IPS-NIHi7 (cell line): ENCODE data around the gene ZNF407.
"Not testable (repeated sequence)": the region's sequence is repeated elsewhere in the genome, so short reads cannot be mapped to it uniquely, and the experiment has no call there.

Experiments used
- DNase-seq: peaks from one replicate; pipeline ENCODE4 v3.0.0; 2012; ENCODE audit warnings: mixed read lengths; ENCODE audit errors: extremely low spot score

Gene ZNF407

DNA sequence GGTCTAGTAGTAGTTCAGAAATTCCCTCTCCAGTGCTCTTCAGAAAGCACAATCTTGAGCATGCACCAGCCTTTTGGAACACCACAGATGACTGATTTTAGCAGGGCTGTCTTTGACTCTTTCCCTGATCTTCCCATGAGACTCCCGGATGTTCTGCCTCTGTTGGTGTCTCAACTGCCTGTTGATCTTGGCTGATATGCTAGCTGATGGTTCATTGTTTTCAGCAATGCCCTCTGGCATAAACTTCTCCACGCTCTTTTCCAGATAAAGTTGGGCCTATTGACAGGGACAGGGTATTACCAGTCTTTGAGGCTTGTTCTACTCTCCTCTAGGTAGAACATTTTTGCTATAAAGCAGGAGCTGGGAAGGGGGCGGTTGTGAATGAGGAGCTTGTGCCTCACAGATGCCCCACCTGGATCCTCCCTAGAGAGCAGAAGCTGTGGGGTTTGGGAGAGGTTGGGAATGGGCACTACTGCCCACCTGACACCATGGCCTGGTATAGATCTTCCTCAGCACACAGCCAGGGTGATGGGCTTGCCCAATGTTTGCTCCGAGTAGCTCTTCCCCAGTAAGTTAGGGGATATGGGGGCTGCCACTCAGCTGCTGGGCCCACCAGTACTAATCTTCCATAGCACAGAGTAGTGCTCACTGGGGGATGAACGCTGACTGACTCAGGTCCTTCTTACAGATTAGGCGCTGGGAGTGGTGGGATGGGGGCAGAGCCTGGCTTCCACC is 500.0 kb downstream of the ZNF407 start:
- DNase-seq, result no peak

DNA sequence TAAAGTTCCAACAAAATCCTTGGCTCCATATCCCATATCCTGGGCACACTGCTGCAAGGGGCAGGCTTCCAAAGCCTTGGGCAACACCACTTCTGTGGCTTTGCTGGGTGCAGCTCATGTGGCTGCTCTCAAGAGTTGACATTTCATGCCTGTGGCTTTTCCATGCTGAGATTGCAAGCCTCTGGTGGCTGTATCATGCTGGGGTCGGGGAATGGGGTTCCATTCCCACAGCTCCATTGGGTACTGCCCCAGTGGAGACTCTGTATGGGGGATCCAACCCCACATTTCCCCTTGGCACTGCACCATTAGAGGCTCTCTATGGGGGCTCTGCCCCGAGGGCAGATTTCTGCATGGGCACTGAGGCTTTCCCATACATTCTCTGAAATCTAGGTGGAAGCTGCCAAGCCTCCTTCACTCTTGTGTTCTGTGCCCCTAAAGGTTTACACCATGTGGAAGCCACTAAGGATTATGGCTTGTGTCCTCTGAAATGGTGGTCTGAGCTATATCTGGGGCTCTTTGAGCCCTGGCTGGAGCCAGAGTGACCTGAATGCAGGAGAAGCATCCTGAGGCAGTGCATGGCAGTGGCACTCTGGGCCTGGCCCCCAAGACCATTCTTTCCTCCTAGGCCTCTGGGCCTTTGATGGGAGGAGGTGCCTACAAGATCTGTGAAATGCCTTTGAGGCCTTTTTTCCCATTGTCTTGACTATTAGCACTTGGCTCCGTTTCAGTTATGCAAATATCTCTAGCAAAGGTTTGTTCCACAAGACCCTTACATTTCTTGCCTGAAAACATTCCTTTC is 503.4 kb downstream of the ZNF407 start:
- DNase-seq, result no peak

DNA sequence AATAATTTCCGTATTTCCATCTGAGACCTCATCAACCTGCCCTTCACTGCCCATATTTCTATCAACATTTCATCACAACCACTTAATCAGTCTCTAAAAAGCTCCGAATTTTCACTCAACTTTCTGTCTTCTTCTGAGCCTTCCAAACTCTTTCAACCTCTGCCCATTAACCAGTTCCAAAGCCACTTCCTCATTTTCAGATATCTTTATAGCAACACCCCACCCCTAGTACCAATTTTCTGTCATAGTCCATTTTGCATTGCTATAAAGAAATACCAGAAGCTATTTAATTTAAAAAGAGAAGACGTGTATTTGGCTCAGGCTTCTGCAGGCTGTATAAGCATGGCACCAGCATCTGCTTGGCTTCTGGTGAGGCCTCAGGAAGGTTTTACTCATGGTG is 504.2 kb downstream of the ZNF407 start:
- no peak for DNase-seq

DNA sequence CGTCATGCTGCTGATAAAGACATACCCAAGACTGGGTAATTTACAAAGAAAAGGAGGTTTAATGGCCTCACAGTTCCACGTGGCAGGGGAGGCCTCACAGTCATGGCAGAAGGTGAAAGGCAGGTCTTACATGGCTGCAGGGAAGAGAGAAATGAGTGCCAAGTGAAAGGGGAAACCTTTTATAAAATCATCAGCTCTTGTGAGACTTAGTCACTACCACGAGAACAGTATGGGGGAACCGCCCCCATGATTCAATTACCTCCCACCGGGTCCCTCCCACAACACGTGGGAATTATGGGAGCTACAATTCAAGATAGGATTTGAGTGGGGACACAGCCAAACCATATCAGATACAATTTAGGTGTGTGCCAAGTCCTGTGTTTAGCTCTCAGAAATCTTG is 506.4 kb downstream of the ZNF407 start:
- DNase-seq, result not testable (repeated sequence)

DNA sequence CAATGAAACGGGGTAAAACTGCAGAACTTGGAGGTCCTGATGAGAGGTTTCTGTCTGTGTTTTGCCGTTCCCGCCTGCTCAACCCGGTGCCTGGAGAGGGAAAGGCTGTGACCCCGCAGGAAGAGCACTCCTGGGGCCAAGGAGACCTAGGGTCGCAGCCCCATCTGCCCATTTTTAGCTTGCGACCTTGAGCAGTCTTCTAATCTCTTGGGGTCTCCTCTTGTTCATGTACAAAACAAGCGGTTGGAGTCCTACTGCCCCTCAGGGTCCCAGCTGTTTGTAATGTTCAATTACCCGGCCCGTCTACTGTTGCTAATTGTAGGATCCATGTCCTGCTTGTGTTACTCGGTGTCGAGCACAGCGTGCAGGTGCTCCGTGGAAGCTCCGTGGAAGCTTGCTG is 506.8 kb downstream of the ZNF407 start:
- no peak for DNase-seq

DNA sequence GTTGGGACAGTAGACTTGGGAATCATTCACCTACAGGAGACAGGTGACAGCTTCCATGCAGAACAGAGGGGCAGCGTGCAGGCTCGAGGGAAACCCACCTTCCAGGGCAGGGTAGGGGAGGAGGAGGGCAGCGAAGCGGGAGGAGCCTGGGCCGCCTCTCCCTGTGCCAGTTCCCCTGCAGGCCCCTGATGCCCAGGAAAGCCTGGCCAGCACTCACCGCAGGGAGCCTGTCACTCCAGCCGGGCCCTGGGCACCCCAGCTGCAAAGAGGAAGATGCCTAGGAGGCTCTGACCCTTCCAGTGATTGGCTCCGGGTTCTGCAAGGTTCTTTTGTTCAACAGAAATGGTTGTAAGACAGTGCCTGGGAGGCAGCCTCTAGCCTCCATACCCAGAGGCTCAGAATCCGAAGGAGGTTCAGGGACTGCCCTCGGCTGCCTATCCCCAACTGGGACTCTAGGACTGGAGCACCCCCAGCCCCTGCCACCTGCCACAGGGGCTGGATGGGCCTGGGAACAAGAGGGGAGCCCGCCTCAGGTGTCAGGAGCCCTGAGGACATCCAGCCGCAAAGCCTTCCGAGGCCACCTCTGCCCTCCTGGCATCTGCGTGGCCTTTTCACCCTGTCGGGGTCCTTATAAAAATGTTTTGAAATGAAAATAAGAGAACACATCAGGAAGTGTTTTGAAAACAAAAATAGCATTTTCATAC is 508.0 kb downstream of the ZNF407 start:
- DNase-seq, result no peak

DNA sequence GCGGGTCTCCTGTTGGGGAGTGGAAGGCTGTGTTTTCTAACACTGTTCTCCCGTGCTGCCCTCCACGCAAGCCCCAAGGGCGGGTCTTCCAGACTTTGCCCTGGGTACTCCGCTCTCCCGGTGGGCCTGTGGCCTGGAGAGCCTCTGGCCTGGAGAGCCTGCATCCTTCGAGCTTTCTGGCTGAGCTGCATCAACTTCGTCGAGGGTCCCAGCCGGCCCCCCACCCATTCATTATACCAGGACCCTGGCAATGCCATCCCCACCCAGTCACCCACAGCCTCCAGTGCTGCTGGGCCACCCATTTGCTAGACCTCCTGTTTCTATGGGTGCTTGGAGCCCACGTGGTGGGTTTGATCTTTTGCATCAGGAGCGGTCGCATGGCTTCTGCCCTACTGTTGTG is 509.1 kb downstream of the ZNF407 start:
- DNase-seq, result no peak

DNA sequence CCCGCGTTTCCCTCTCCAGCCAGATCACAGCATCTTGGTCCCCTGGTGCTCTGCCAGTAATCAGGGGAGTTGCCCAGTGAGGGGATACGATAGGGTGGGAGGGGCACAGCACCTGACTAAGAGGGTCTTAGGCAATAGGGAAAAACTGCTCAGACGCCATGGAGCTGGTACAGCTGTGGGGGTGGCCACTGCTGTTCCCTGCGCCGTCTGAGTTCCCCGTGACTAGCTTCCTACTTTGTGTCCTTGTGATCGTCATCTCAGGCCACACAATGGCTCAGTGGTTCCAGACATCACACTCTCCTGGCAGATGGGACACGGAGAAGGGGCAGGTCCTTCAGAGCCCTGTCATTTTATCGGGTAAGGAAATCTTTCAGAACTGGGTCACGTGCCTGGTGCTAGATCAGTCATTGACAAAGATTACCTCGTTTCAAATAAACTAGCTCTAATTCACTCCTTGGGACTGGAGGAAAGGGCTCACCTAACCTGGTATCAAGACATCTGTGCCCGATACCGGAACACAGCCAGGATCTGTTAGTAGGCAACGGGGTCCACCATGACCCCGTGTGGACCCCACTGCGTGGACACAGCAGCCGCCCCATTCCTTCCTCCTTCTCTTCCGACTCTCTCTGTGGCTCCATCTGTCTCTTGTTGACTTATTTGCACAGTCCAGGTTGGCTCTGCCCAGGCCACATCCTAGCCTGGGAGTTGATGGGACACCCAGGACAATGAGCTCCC is 509.7 kb downstream of the ZNF407 start:
- no peak for DNase-seq

DNA sequence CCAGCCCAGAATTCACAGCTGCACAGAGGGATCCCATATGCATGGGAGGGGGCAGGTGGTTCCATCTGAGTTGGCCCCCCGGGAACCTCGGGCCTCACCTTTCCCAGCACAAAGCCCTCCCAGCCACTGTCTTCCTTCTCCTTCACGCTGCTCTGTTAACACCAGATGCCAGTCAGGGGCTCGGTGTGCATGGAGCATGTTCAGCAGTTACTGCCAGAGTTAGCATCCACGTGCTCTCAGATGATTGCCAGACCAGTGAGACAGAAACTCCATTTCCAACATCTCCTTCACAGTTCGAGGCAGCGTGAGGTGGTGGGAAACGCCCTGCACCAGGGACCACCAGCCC is 510.2 kb downstream of the ZNF407 start:
- DNase-seq, result no peak

DNA sequence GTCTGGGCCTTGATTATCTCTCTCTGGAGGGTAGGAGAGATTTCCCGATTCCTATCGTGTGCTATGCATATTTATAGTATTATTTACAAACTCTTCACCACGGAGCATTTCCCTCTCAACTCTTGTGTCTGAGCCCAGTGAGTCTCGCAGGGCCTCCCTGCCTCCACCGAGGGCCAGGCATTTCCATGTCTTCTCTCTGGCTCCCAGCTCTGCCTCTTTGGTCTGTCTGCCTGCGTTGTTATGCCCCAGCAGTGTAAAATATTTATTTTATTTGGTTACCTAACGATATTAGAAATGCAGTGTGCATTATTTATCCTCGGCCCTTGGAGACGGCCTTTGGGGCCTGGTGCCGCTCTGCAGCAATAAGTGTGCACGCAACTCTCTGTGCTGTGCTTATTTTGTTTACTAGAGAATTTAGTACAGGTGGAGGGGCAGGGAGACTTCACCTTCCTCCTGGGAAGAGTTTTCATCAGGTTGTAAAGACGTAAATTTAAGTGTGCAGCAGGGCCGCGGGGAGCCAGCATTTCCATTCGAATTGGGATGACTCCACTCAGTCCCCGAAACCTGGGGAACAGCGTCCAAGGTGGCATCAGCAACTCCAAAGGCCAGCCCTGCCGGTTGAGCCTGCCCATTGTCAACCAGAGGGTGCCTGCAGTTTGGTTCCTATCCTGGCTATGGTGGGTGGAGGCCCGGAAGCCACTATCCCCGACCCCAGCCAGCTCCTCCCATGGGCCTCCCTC is 511.1 kb downstream of the ZNF407 start:
- DNase-seq, result no peak

DNA sequence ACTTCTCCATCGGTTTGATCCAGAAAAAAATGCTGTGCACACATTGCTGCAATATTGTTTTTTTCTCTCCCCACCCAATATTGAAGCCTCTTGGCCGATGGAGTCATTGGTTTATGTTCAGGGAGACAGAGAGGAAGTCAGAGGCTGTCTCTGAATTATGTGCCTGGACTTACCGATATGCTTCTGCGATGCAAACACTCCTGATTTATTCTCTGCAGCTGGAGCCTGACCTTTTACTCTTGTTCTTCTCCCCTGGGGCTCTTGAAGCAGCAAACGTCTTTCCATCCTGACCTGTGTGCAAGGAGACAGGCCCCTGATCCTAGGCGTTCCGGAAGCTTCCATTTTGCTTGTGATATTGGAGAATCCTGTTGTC is 511.6 kb downstream of the ZNF407 start:
- no peak for DNase-seq

DNA sequence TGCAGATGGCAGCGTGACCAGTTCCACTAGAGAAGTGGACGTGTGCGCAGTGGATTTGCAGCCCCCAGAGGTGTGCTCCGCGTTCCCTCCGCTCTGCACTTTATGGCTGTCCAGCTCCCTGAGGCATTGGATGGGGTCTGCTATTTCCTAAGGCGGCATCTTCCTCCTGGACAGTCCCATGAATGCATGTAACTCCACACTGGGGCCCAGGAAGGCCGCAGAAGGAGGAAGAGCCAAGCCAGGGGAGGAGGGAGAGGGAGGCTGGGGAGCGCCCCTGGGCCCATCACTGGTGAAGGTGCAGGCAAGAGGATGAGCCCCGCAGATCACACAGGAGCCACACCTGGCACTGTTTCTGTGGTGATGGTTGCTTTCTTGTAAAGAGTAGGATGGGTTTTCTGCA is 512.1 kb downstream of the ZNF407 start:
- no peak for DNase-seq

DNA sequence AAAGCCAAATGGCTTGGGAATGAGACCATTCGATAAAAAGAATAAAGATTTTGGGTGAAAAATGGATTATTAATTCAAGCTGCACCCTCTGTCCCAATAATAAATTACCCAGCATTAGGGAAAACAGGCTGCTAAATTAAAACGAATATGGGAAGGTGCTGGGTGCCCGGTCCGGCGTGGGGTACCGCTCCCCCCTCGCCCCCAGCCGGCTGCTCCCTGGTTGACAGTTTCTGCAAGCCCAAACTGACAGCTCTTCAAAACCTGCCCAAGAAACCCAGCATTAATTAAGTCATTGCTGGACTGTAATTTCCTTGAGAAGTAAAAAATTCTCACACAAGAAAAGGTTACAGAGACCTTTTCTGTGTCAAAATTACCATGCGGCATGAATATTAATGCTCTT is 512.6 kb downstream of the ZNF407 start:
- no peak for DNase-seq

DNA sequence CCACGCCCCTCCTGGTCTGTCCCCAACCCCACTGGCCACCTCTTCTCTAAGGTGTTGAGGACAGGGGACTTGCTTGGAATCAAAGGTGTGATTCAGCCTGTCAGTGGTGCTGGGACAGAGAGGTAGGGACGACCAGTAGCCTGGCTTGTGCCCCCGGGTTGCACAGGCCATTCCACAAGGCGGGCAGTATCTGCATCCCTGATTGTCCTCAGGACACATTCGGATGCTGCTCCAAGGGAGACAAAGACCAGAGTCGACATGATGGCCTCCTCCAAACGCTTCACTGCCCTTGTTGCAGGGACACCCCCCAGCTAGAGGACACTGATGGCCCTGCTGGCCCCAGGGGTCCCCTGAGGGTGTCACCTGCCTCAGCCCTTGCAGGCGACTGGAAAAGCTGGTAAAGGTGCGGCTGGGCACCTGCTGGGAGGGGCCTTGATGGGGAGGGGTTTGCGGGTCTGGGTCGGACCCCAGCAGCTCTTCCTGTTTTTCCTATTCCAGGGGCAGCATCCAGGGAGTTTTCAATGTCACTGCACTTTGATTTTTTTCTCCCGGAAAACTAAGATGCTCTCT is 513.3 kb downstream of the ZNF407 start:
- no peak for DNase-seq

DNA sequence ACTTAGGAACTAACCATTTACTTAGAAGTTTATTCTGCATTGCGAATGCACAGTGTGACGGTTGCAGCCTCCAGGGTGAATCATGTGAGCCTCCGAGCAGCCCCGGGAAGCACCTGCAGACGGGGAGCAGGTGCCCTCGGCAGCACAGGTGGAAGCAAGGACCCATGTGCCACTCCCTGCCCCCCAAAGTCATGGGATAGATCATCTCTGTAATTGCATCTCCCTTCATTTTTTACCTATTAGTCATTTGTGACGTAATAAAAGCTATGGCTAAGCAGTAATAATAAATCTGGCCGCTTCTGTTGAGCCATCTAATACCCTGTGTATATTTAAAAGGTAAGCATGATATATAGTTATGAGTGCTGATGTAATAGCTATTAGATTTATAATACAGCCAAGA is 514.1 kb downstream of the ZNF407 start:
- no peak for DNase-seq

DNA sequence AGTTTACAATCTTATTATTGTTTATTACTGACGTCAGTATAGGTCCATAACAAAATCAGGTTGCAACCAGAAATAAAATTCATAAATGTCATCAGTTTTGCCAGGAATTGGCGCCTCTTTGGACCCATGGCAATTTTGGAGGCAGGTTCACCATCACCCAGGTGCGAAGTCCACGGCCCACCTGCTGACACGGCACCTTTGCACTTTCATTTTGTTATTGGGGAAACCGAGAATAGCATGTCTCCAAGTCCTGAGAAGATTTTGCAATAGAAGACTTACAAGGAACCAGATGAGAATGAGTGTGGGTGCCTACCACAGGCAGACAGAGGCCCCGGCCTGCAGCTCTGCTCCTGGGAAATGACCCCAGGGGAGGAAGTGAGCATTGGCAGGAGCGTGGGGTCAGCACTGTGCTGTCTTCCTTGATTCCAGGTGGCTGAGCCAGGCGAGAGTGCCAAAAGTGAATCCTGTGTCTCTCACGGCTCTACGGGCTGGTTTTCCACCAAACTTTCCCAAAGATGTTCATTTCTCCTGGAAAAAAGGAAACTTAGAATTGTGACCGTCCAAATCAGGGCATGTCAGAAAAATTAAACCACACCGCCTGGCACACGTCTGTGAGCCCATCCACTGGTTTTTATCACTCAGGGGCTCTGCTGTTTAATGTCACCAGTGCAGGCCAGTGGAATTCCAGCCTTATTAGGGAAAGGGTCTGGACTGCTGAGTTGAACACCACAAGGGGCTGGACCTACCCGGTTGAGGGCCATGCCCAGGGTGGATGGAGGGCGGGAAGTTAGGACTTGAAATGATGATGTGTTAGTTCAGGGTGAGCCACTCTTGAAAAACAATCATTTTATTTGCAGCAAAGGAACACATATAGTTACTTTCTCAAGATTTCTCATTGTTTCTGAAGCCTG is 514.8 kb downstream of the ZNF407 start:
- no peak for DNase-seq

DNA sequence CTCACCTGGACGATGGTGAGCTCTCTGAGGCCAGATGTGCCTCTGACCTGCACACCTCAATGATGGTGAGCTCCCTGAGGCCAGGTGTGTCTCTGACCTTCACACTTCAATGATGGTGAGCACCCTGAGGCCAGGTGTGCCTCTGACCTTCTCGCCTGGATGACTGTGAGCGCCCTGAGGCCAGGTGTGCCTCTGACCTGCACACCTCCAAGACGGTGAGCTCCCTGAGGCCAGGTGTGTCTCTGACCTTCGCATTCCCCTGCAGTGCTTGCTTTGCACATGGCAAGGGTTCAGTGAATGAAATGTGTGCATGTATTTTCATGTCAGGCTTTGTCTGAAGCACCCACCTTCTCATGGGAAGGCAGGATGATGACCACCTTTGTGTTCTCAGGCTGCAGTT is 515.8 kb downstream of the ZNF407 start:
- DNase-seq, result no peak

DNA sequence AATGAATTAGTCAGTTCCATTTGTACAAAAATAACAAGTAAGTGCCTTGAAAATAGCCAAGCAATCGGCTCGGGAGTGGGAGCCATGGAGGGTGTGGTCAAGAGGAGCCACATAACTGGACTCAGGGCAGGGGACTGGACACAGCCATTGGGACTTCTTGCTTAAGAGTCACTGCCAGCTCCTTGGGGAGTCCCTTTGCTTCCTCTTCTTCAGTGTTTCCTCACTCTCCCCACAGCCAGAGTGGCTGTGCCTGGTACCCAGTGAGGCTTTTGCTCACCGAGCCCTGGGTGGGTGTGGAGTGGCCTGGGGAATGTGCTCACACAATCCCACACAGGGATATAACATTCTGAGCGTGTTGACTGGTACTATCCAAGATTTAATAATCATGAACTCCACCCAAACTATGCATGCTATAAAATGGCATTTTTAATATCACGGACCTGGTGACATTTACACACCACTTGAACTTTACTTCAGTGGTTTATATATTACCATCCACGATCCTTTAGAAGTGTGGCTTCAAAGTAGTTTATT is 516.6 kb downstream of the ZNF407 start:
- no peak for DNase-seq
